GM12892 (cell line): ENCODE measurements around the gene EYS.
"Not testable (repeated sequence)": the region's sequence is repeated elsewhere in the genome, so short reads cannot be mapped to it uniquely, and the experiment has no call there.

ENCODE experiments used
- DNase-seq: peaks from one replicate; pipeline ENCODE4 v3.0.0; 2011; ENCODE audit not compliant: insufficient read length
- FAIRE-seq: peaks from 2 replicates; lab custom pipeline; 2011; peaks lifted over from hg19 to GRCh38; lab: Jason Lieb, UNC
- POLR2A ChIP-seq: IDR thresholded peaks from 2 replicates; pipeline ENCODE4 v1.6.1; 2011; ENCODE audit warnings: low read depth, low read length, control low read depth
- POLR2AphosphoS5 ChIP-seq: IDR thresholded peaks from 2 replicates; pipeline ENCODE4 v1.6.1; 2011; ENCODE audit warnings: low read depth, low read length, control low read depth
- TAF1 ChIP-seq: IDR thresholded peaks from 2 replicates; pipeline ENCODE4 v1.6.1; 2011; ENCODE audit warnings: low read depth, mild to moderate bottlenecking, control low read depth, low read length, borderline replicate concordance

The EYS gene

GRCh38 chr6:65410309-65410708, 296.7 kb downstream of the EYS start:
- DNase-seq, result no peak
- no peak for FAIRE-seq
- TF ChIP-seq POLR2A, result no peak
- no peak for TF ChIP-seq TAF1
- no peak for TF ChIP-seq POLR2AphosphoS5

- DNase-seq, result no peak
- no peak for FAIRE-seq
- no peak for TF ChIP-seq POLR2A
- no peak for TF ChIP-seq POLR2AphosphoS5
- no peak for TF ChIP-seq TAF1
These were observed 304.5 kb downstream of the EYS start for GRCh38 chr6:65402564-65402963.

DNA sequence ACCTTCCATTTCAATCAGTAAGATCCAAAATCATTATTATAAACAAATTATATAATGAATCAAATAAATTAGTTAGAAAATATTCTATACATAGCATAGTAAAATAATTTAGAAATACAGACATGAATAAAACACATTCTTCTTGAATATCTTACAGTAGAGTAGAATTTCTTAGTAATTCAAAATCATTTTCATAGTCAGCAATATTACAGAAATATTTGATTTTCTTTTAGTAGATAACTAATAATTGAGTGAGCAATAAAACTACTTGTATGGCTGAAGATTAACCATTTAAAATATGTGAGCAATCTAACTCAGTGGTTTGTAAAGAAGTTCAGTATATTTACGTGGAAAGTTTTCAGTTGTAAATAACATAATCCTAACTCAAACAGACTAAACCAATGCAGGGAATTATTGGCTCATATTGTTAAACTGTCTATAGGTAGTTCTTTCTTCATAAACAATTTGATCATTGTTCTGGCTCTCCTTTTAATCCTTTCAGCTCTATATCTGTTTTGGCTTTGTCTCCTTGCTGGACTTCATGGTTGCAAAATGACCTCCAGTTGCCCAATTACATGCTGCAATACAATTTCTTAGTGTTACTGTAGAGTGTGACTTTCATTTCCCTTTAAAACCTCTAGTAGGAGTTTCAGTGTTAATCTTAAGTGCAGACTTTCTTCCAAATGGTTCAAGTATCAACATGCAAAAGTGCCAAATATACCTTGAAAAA, 307.5 kb downstream of the EYS start:
- no peak for TF ChIP-seq TAF1
- TF ChIP-seq POLR2A, result no peak
- FAIRE-seq, result no peak
- no peak for DNase-seq

- DNase-seq (no peak), FAIRE-seq (no peak)
- TF ChIP-seq POLR2A, result no peak
- no peak for TF ChIP-seq TAF1
- no peak for TF ChIP-seq POLR2AphosphoS5
These were observed 308.2 kb downstream of the EYS start for GRCh38 chr6:65398851-65399250.

DNA sequence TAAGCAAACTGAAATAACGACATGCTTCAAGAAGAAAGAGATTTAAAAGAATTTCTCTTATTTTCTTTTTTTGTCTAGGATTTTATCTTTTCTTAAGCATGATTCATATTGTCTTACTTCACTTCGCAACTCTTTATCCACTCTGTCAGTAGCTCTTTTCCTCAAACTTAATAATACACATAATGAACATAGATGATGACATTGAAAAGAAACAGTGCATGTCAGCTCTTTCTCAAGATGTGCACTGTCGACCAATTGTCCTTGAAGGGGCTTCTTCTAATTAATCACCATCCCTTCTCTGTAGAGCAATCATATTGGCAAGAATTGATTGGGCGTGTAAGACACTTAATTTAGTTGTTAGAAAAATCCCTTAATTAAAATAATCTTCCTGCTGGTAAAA, 356.5 kb downstream of the EYS start:
- FAIRE-seq (no peak), DNase-seq (no peak)
- TF ChIP-seq TAF1, result no peak

DNA sequence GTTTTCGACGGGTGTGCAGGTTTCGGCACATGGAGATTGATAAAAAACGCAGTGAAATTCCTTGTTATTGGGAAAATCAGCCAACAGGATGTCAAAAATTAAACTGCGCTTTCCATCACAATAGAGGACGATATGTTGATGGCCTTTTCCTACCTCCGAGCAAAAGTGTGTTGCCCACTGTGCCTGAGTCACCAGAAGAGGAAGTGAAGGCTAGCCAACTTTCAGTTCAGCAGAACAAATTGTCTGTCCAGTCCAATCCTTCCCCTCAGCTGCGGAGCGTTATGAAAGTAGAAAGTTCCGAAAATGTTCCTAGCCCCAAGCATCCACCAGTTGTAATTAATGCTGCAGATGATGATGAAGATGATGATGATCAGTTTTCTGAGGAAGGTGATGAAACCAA, 404.4 kb downstream of the EYS start:
- DNase-seq, FAIRE-seq: not testable (repeated sequence)

- no peak for TF ChIP-seq POLR2A
- no peak for TF ChIP-seq POLR2AphosphoS5
- TF ChIP-seq TAF1, result no peak
- DNase-seq (no peak), FAIRE-seq (no peak)
These were observed 407.8 kb downstream of the EYS start for GRCh38 chr6:65299236-65299635.

DNA sequence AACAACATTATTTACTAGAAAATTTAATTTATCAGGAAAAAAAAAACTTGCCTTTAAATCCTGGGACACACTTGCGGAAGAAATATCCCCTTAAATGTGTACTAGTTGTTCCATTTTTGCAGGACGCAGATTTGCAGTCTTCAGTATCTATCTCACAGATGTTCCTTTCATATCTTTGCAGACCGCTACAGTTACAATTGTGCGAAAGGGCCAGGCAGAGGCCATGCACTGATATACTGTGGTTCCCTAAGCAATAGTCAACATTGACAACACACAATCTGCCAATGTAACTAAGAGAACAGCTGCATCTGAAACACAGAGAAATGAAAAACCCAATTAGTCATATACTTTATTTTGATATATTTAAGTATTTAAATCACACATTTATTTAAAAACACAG, 411.2 kb downstream of the EYS start:
- DNase-seq (no peak), FAIRE-seq (no peak)
- TF ChIP-seq TAF1, result no peak
- no peak for TF ChIP-seq POLR2AphosphoS5
- no peak for TF ChIP-seq POLR2A

GRCh38 chr6:65289491-65289890, 417.5 kb downstream of the EYS start:
- DNase-seq (no peak), FAIRE-seq (no peak)
- TF ChIP-seq POLR2AphosphoS5, result no peak
- no peak for TF ChIP-seq POLR2A
- no peak for TF ChIP-seq TAF1

GRCh38 chr6:65285275-65285674, 421.8 kb downstream of the EYS start:
- TF ChIP-seq POLR2AphosphoS5 (no peak), TAF1 (no peak), POLR2A (no peak)
- no peak for DNase-seq
- FAIRE-seq, result no peak

- FAIRE-seq, result no peak
- DNase-seq, result no peak
- TF ChIP-seq POLR2A (no peak), POLR2AphosphoS5 (no peak)
These were observed 427.0 kb downstream of the EYS start for GRCh38 chr6:65280060-65280459.

DNA sequence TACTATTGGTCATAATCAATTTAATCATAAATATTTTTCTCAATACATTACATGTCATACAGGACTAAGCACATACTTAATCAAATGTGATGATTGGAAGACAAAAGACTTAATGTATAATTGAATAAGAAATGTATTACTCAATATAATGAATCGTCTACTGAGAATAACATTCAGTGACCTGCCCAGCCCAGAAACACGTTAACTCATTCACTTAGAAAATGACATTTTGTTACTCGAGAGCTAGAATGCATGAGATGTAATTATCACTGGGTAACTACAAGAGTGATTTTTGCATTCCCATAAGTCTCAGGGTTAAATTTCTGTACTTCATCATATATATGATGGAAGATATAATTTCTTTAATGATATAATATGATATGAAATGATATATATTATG, 444.8 kb downstream of the EYS start:
- no peak for TF ChIP-seq POLR2A
- TF ChIP-seq TAF1, result no peak
- no peak for TF ChIP-seq POLR2AphosphoS5
- FAIRE-seq (no peak), DNase-seq (no peak)

DNA sequence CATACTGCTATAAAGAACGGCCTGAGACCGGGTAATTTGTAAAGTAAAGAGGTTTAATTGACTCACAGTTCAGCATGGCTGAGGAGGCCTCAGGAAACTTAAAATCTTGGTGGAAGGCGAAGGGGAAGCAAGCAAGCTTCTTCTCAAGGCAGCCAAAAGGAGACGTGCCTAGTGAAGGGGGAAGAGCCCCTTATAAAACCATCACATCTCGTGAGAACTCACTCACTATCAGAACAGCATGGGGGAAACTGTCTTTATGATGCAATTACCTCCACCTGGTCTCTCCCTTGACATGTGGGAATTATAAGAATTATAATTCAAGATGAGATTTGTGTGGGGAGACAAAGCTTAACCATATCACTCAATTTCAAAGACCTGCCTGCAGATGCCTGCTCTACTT, 447.0 kb downstream of the EYS start:
- DNase-seq (no peak), FAIRE-seq (no peak)
- TF ChIP-seq POLR2A (no peak), POLR2AphosphoS5 (no peak), TAF1 (no peak)

DNA sequence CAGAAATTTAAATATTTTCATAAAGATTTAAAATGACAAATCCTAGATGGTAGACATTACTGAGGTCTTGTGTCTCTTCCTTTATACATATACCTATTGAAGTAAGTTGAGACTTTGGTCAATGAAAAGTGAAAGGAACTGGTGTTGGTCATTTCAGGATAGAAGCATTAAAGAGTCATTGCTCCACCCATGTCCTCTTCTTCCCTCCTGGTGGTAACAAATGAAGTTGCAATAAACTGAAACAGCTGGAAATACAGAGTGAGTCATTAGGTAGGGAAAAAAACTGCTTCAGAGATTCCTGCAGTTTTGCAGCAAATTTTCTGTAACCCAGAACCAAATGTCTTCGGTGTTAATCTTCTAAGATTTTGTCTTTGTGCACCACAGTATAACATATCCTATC, 448.0 kb downstream of the EYS start:
- TF ChIP-seq POLR2AphosphoS5 (no peak), TAF1 (no peak), POLR2A (no peak)
- no peak for DNase-seq
- FAIRE-seq, result no peak
